Lower leg skin (tissue), 4 donors: ENCODE measurements around the gene TFEB. TPM values are rescaled to one million over a fixed set of nuclear protein-coding genes. Genes with fewer than 3 reads are reported as not detected.

Source experiments
- DNase-seq, 2 donors: peaks; one replicate each; pipeline ENCODE4 v3.0.0-alpha.2; 2019; ENCODE audit warnings: low spot score in 2 of 2
- H3K4me3 ChIP-seq: fragments of 200-600 bp; sonication (generic); 2 replicates; pipeline ENCODE4 v1.5.1; 2017; ENCODE audit warnings: mild to moderate bottlenecking, low read depth; ENCODE audit not compliant: poor library complexity, severe bottlenecking
- POLR2A ChIP-seq, 2 donors: fragments of 450-650 bp; IDR thresholded peaks; one replicate each; pipeline ENCODE4 v1.6.1; 2016 to 2017; ENCODE audit warnings: antibody characterized with exemption in 2 of 2, mild to moderate bottlenecking in 1 of 2, moderate library complexity in 1 of 2
- WGBS, 2 donors: methylation state at CpG; one replicate each; pipeline ENCODE4 v1.1.5; 2018; 5-methylcytosine and 5-hydroxymethylcytosine counted together
- intact Hi-C: fragments of 100-400 bp; cut with DNase I; formaldehyde crosslinking; loops from one replicate; pipeline ENCODE4 v1.15.0; 2023; ENCODE audit warnings: low total_unique reads
- total RNA-seq, 4 donors: library from RNA; depleted of rRNA; stranded (reverse); fragments of >200 nt; gene quantifications; one replicate each; pipeline ENCODE4 v1.1.0, GENCODE V29; 2016
- TF ChIP-seq, protein P1 (sequence below), 3 donors: fragments of 450-650 bp; IDR thresholded peaks; one replicate each; pipeline ENCODE4 v1.5.1; 2016; ENCODE audit warnings: antibody characterized with exemption in 3 of 3, mild to moderate bottlenecking in 3 of 3, moderate library complexity in 2 of 3

TFEB gene
- total RNA-seq, 4 donors from 2014 or later: 20.2 to 38.3 (median 26.0) TPM

DNA sequence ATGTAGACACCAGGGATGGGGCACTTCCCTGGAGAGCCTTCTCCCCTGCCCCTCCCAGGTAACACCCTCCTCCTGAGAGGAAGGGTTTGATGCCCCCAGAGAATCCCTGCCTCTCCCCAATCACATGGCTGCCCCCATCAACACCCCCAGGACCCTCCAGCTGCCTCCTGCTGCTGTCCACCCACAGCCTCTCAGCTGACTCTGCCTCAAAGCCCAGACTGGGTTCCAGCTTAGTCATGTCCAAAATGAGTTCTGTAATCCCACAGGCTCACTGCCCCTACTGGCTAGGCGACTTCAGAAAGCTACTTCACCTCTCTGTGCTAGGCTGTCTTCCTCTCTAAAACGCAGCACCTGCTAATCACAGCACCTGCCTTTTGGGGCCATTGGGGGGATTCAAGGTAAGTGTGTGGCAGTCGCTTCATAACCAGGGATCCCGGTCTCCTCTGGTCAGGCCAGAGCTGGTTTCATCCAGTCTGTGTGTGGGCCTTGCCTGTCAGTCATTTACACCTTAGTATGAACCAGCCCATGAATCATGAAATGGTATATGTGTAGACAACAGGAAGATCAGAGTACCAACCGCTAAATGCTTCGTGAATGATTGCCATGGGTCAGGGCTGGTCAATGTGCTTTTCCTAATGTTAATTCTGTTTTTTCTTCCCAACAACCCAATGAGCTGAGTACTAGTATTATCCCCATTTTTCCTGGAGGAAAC, 40.4 kb downstream of the TFEB start:
- 88 to 90% methylated on average over 5 to 6 of the region's 6 CpGs for WGBS, 2 donors
- intact Hi-C loops: no loop called here

GRCh38 chr6:41693281-41694240, 41.8 kb downstream of the TFEB start:
- WGBS, 2 donors: 72 to 75% methylated on average over 9 to 10 of the region's 10 CpGs
- no peak overlapping the region for H3K4me3 ChIP-seq
- TF ChIP-seq, protein P1, sequence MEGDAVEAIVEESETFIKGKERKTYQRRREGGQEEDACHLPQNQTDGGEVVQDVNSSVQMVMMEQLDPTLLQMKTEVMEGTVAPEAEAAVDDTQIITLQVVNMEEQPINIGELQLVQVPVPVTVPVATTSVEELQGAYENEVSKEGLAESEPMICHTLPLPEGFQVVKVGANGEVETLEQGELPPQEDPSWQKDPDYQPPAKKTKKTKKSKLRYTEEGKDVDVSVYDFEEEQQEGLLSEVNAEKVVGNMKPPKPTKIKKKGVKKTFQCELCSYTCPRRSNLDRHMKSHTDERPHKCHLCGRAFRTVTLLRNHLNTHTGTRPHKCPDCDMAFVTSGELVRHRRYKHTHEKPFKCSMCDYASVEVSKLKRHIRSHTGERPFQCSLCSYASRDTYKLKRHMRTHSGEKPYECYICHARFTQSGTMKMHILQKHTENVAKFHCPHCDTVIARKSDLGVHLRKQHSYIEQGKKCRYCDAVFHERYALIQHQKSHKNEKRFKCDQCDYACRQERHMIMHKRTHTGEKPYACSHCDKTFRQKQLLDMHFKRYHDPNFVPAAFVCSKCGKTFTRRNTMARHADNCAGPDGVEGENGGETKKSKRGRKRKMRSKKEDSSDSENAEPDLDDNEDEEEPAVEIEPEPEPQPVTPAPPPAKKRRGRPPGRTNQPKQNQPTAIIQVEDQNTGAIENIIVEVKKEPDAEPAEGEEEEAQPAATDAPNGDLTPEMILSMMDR (IDR thresholded peaks at IDR 0.05): no peak
- no peak for TF ChIP-seq POLR2A (IDR thresholded peaks at IDR 0.05)
- DNase-seq: no peak
- intact Hi-C loops: no loop called here

More for the DNA sequence above, 40.4 kb downstream of the TFEB start:
- no peak for TF ChIP-seq POLR2A (IDR thresholded peaks at IDR 0.05)
- TF ChIP-seq, protein P1 (IDR thresholded peaks at IDR 0.05): no peak
- H3K4me3 ChIP-seq: no peak overlapping the region
- DNase-seq: no peak

GRCh38 chr6:41692730-41693129, 42.7 kb downstream of the TFEB start:
- TF ChIP-seq, protein P1 (IDR thresholded peaks at IDR 0.05): no peak
- TF ChIP-seq POLR2A (IDR thresholded peaks at IDR 0.05): no peak
- WGBS, 2 donors: 90 to 91% methylated on average over 2 of the region's 2 CpGs
- no peak overlapping the region for H3K4me3 ChIP-seq
- intact Hi-C loops: no loop called here
- no peak for DNase-seq

- TF ChIP-seq POLR2A (IDR thresholded peaks at IDR 0.05): no peak
- TF ChIP-seq, protein P1 (IDR thresholded peaks at IDR 0.05): no peak
- H3K4me3 ChIP-seq: no peak overlapping the region
- intact Hi-C loops: no loop called here
- no peak for DNase-seq
These were observed 43.2 kb downstream of the TFEB start for GRCh38 chr6:41692080-41692675.

- 87 to 93% methylated on average over 8 of the region's 8 CpGs for WGBS, 2 donors
- intact Hi-C loops: no loop called here
- DNase-seq: no peak
- H3K4me3 ChIP-seq: no peak overlapping the region
- TF ChIP-seq POLR2A (IDR thresholded peaks at IDR 0.05): no peak
- TF ChIP-seq, protein P1 (IDR thresholded peaks at IDR 0.05): no peak
These were observed 43.9 kb downstream of the TFEB start for GRCh38 chr6:41691426-41692079.
